Activated B cell treated with CpG ODN at 0.5 μM for 24 hours (primary cell): ENCODE results near the gene BACE2. TPM values are rescaled to one million over a fixed set of nuclear protein-coding genes. Genes with fewer than 3 reads are reported as not detected.

ENCODE experiments used
- ATAC-seq: fragments of 200-7000 bp; cut with Tn5 transposase; one replicate; pipeline ENCODE4 v1.10.0; 2021; ENCODE audit warnings: low read depth, mild to moderate bottlenecking, moderate library complexity
- CTCF ChIA-PET: fragments of 350-600 bp; sonication (Branson Sonifier 250); formaldehyde crosslinking; loops from one replicate; lab custom pipeline; 2021; ENCODE audit warnings: antibody characterized with exemption; lab: Charles Lee
- POLR2A ChIA-PET: fragments of 350-600 bp; sonication (Branson Sonifier 250); formaldehyde crosslinking; loops from one replicate; lab custom pipeline; 2021; ENCODE audit warnings: antibody characterized with exemption; lab: Charles Lee
- DNase-seq: peaks from one replicate; pipeline ENCODE4 v3.0.0; 2022
- H3K27ac Mint-ChIP-seq: one replicate; pipeline ENCODE4 v1.8.0; 2020; ENCODE audit warnings: mixed read lengths
- H3K27me3 Mint-ChIP-seq: one replicate; pipeline ENCODE4 v1.8.0; 2021; ENCODE audit warnings: mixed read lengths
- H3K36me3 Mint-ChIP-seq: one replicate; pipeline ENCODE4 v1.8.0; 2021; ENCODE audit warnings: low read depth, mixed read lengths
- H3K4me1 Mint-ChIP-seq: one replicate; pipeline ENCODE4 v1.8.0; 2021; ENCODE audit warnings: mixed read lengths
- H3K4me3 Mint-ChIP-seq: one replicate; pipeline ENCODE4 v1.8.0; 2020; ENCODE audit warnings: mild to moderate bottlenecking, mixed read lengths
- H3K9me3 Mint-ChIP-seq: one replicate; pipeline ENCODE4 v1.8.0; 2020; ENCODE audit warnings: mixed read lengths
- intact Hi-C: fragments of 100-400 bp; cut with micrococcal nuclease; formaldehyde crosslinking; loops from one replicate; pipeline ENCODE4 v1.15.1; 2024
- total RNA-seq: library from RNA; stranded (reverse); gene quantifications from 2 replicates; pipeline ENCODE4 v1.2.3, GENCODE V29; 2022
- TF ChIP-seq, protein P1 (sequence below): fragments of 200-600 bp; IDR thresholded peaks from one replicate; pipeline ENCODE4 v1.8.0; 2022; ENCODE audit warnings: antibody characterized with exemption, mild to moderate bottlenecking

Gene BACE2
- total RNA-seq, 1 donor from 2014 or later = 17.1 TPM

DNA sequence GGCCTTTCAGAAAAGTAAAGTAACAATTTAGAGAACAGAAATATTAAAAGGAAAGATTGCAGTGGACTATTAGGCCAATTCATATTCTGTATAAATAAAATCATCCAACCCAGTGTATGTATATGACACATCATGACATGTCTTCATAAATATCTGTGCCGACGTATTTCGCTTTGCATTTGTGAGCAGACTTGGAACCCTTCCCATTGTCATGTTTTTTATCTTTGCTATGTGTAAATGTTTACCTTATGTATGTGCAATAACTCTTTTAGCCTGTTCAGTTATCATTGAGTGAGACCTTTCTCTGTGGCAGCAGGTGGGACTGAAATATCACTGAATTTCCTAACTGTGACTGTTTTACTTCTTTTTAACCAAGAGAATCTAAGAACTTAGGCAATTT is 90.7 kb downstream of the BACE2 start:
- intact Hi-C loops = no loop called here
- TF ChIP-seq, protein P1, sequence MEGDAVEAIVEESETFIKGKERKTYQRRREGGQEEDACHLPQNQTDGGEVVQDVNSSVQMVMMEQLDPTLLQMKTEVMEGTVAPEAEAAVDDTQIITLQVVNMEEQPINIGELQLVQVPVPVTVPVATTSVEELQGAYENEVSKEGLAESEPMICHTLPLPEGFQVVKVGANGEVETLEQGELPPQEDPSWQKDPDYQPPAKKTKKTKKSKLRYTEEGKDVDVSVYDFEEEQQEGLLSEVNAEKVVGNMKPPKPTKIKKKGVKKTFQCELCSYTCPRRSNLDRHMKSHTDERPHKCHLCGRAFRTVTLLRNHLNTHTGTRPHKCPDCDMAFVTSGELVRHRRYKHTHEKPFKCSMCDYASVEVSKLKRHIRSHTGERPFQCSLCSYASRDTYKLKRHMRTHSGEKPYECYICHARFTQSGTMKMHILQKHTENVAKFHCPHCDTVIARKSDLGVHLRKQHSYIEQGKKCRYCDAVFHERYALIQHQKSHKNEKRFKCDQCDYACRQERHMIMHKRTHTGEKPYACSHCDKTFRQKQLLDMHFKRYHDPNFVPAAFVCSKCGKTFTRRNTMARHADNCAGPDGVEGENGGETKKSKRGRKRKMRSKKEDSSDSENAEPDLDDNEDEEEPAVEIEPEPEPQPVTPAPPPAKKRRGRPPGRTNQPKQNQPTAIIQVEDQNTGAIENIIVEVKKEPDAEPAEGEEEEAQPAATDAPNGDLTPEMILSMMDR = no peak
- ChIA-PET CTCF (interaction anchor here (1.4 kb wide), 1 partner anchor 25 kb away, joined by 3 read pairs; no protein-coding TSS in a partner anchor), POLR2A (interaction anchor here (0.7 kb wide), 1 partner anchor 35 kb away, joined by 3 read pairs; no protein-coding TSS in a partner anchor)
- Mint-ChIP-seq H3K4me1 (peaks cover 8% of the 10 kb centered on the region), H3K36me3 (peaks cover 69% of the 10 kb centered on the region), H3K9me3 (peaks cover 13% of the 10 kb centered on the region), H3K4me3 (no peak overlapping the region), H3K27ac (no peak overlapping the region), H3K27me3 (no peaks in the 10 kb centered on the region)
- DNase-seq = no peak
- ATAC-seq = no peak

DNA sequence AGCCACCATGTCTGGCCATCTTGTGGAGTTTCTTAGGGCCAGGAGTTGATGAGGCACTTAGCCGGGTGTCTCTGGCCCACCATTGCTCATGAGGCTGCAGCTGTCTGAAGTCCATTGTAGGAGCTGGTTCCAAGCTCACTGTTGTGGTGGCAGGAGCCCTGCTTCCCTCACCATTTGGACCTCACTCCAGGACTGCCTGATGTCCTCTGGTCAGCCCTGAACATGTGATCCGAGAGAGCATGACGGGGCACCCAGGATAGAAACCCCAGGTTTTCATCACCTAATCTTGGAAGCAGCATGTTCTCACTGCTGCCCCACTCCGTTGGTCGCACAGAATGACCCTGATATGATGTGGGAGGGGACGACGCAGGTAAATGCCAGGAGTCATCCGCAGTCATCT is 92.5 kb downstream of the BACE2 start:
- intact Hi-C loops = no loop called here
- Mint-ChIP-seq H3K27ac (no peak overlapping the region), H3K4me3 (no peak overlapping the region), H3K36me3 (peaks cover 66% of the 10 kb centered on the region), H3K9me3 (peaks cover 13% of the 10 kb centered on the region), H3K27me3 (no peaks in the 10 kb centered on the region), H3K4me1 (no peaks in the 10 kb centered on the region)
- ChIA-PET CTCF (no interaction called here), POLR2A (no interaction called here)
- DNase-seq = no peak
- ATAC-seq = no peak
- TF ChIP-seq, protein P1 = no peak

DNA sequence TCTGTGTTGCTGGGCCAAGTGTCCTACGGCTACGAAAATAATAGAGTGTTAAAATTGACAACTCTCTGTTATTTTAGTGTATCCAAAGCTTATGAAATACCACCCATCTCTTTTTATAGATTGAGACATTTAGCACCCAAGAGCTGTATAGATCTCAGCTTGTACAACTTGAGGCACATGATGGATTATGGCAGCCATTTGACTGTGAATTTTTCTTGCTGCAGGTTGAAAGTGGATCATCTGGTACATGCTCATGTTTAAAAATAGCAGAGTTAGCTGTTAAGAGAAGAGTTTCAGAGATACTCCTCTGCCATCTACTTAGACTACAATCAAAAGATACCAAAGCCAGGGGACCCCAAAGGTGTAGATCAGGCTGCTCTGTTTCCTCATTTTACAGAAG is 99.4 kb downstream of the BACE2 start:
- no peak overlapping the region for H3K27ac Mint-ChIP-seq
- DNase-seq = no peak
- TF ChIP-seq, protein P1 = no peak
- no peak overlapping the region for H3K4me3 Mint-ChIP-seq
- H3K4me1 Mint-ChIP-seq = peaks cover 3% of the 10 kb centered on the region
- H3K36me3 Mint-ChIP-seq = peaks cover 58% of the 10 kb centered on the region
- no peaks in the 10 kb centered on the region for H3K27me3 Mint-ChIP-seq
- peaks cover 21% of the 10 kb centered on the region for H3K9me3 Mint-ChIP-seq
- no peak for ATAC-seq
- intact Hi-C loops = no loop called here
- CTCF ChIA-PET = interaction anchor here (4.0 kb wide), 1 partner anchor 16 kb away, joined by 13 read pairs; no protein-coding TSS in a partner anchor
- POLR2A ChIA-PET = no interaction called here

DNA sequence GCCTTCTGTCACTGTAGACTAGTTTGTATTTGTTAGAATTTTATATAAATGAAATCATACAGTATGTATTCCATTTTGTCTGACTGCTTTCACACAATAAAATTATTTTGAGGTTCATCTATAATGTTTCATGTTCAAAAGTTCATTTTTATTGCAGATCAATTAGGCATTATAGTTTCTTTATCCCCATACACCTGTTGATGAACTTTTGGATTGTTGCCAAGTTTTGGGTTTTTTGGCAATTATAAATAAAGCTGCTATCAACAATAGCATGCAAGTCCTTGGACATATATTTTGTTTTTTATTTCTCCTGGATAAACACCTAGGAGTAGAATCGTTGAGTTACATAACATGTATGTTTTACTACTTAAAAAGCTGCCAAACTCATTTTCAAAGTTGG is 101.6 kb downstream of the BACE2 start:
- ATAC-seq (no peak), DNase-seq (no peak)
- H3K36me3 Mint-ChIP-seq = peaks cover 61% of the 10 kb centered on the region
- ChIA-PET POLR2A (no interaction called here), CTCF (interaction anchor here (4.0 kb wide), 1 partner anchor 14 kb away, joined by 13 read pairs; no protein-coding TSS in a partner anchor)
- H3K27ac Mint-ChIP-seq = no peak overlapping the region
- TF ChIP-seq, protein P1 = no peak
- intact Hi-C loops = no loop called here
- no peaks in the 10 kb centered on the region for H3K27me3 Mint-ChIP-seq
- no peak overlapping the region for H3K4me3 Mint-ChIP-seq
- H3K9me3 Mint-ChIP-seq = peaks cover 19% of the 10 kb centered on the region
- peaks cover 3% of the 10 kb centered on the region for H3K4me1 Mint-ChIP-seq

DNA sequence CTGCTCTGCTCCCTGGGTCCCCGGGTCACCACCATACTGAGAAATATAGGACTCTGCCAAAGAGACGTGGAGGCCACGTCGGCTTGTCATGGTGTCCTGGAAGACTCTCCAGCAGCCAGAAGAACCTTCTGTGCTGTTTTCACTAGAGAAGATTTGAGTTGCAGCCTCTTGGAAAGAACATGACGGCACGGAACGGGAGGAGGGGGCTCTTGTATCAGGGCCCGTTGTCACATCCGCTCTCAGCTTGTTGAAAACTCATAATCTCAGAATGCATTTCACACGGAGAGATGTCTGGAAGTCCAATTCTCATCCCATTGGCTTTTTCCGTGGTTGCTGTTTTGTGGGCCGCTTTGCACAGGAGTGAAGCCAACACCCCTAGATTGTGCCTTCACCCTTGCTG is 109.2 kb downstream of the BACE2 start:
- no peak overlapping the region for H3K4me3 Mint-ChIP-seq

More for the DNA sequence above, 109.2 kb downstream of the BACE2 start:
- Mint-ChIP-seq H3K4me1 (no peaks in the 10 kb centered on the region), H3K36me3 (peaks cover 47% of the 10 kb centered on the region), H3K27ac (no peak overlapping the region), H3K27me3 (no peaks in the 10 kb centered on the region), H3K9me3 (peaks cover 9% of the 10 kb centered on the region)
- ChIA-PET CTCF (no interaction called here), POLR2A (no interaction called here)
- no peak for ATAC-seq
- TF ChIP-seq, protein P1 = no peak
- no peak for DNase-seq
- intact Hi-C loops = no loop called here
